ENCODE results near the gene SMAD9.

DNA sequence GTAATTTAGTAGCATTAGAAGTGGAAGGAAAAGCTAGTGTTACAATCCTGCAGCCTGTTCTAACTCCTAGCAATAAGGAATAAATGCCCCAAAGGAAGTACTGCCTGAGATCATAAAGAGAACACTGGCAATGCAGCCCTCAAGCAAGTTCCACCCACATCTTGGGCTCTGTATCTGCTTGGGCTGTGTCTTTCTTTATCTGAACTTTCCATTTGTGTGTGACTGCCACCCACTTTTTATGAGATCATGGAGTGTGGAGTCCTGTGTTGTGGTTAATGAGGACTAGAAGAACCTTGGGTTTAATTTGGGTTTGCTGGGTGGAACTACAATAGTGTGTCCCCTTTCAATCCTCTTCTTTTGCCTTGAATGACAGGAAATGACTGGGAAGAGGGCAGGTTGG, 62.8 kb downstream of the SMAD9 start:
- TF ChIP-seq, protein P1, sequence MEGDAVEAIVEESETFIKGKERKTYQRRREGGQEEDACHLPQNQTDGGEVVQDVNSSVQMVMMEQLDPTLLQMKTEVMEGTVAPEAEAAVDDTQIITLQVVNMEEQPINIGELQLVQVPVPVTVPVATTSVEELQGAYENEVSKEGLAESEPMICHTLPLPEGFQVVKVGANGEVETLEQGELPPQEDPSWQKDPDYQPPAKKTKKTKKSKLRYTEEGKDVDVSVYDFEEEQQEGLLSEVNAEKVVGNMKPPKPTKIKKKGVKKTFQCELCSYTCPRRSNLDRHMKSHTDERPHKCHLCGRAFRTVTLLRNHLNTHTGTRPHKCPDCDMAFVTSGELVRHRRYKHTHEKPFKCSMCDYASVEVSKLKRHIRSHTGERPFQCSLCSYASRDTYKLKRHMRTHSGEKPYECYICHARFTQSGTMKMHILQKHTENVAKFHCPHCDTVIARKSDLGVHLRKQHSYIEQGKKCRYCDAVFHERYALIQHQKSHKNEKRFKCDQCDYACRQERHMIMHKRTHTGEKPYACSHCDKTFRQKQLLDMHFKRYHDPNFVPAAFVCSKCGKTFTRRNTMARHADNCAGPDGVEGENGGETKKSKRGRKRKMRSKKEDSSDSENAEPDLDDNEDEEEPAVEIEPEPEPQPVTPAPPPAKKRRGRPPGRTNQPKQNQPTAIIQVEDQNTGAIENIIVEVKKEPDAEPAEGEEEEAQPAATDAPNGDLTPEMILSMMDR (IDR thresholded peaks at IDR 0.05) = no peak
- TF ChIP-seq POLR2AphosphoS5 (IDR thresholded peaks at IDR 0.05) = no peak
